Measurements from ENCODE around the gene ASH1L.
A peak's percentile ranks its signal among the peaks of the same experiment; 100 is the strongest.
"Not testable (repeated sequence)": the region's sequence is repeated elsewhere in the genome, so short reads cannot be mapped to it uniquely, and the experiment has no call there.

Gene ASH1L

GRCh38 chr1:155301342-155301841 is 261.2 kb downstream of the ASH1L start, which contains the start of gene PKLR:
TSS of gene PKLR (minus strand) at chr1:155301438. CDS start at chr1:155301395, 43 bp downstream.
- peak; percentile 90 for DNase-seq

GRCh38 chr1:155300553-155301329 is 261.9 kb downstream of the ASH1L start:
- DNase-seq = no peak

- no peak for DNase-seq
These were observed 262.6 kb downstream of the ASH1L start for GRCh38 chr1:155300024-155300423.

GRCh38 chr1:155297384-155297783 is 265.2 kb downstream of the ASH1L start:
- no peak for DNase-seq

- DNase-seq = peak; percentile 62
These were observed 265.9 kb downstream of the ASH1L start for GRCh38 chr1:155296661-155297060.

GRCh38 chr1:155295942-155296267 is 266.7 kb downstream of the ASH1L start:
- no peak for DNase-seq

- DNase-seq = peak; percentile 50
These were observed 267.2 kb downstream of the ASH1L start for GRCh38 chr1:155295183-155295941.

GRCh38 chr1:155294520-155295182 is 268.0 kb downstream of the ASH1L start:
- DNase-seq = no peak

GRCh38 chr1:155293086-155293749 is 269.4 kb downstream of the ASH1L start:
- no peak for DNase-seq

- not testable (repeated sequence) for DNase-seq
These were observed 271.6 kb downstream of the ASH1L start for GRCh38 chr1:155291006-155291405.

GRCh38 chr1:155287987-155288543 is 274.5 kb downstream of the ASH1L start:
- DNase-seq = no peak

GRCh38 chr1:155286544-155286943 is 276.1 kb downstream of the ASH1L start:
- no peak for DNase-seq

GRCh38 chr1:155285631-155286044 is 277.0 kb downstream of the ASH1L start:
- no peak for DNase-seq
